GM18951 (cell line): ENCODE data around the gene AMPH.

ENCODE experiments used
- POLR2A ChIP-seq: IDR thresholded peaks from 4 replicates; pipeline ENCODE4 v1.6.1; 2011; ENCODE audit warnings: mild to moderate bottlenecking; ENCODE audit not compliant: insufficient read length, insufficient read depth; ENCODE audit errors: extremely low read depth
- in situ Hi-C: fragments of 300-500 bp; cut with MboI; formaldehyde crosslinking; loops from one replicate; pipeline ENCODE4 v1.12.0; 2022; ENCODE audit warnings: low sequenced_read_pairs, mixed read lengths, inconsistent platforms; ENCODE audit not compliant: unreplicated experiment

AMPH gene

GRCh38 chr7:38502289-38502688, 128.9 kb downstream of the AMPH start:
- in situ Hi-C loops: no loop called here
- no peak for TF ChIP-seq POLR2A

- no peak for TF ChIP-seq POLR2A
- in situ Hi-C loops: no loop called here
These were observed 139.2 kb downstream of the AMPH start for GRCh38 chr7:38492010-38492409.

DNA sequence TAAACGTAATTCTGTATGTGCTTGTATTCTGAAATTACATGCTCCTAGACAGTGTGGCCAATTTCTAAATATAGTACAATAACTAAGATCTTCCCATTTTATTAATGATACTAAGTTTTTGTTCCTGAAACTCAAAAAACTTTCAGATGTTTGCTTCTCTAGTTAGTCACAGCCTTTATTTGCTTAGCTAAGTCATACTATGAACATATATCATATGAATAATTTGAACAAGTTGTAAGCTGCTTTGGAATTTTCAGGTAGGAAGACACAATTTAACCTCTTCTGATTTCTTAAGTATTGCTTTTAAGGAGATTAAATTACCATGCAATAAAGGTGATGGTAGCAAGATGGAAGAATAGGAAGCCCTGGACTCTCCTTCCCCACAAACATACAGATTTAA, 148.7 kb downstream of the AMPH start:
- in situ Hi-C loops: no loop called here
- TF ChIP-seq POLR2A: no peak

DNA sequence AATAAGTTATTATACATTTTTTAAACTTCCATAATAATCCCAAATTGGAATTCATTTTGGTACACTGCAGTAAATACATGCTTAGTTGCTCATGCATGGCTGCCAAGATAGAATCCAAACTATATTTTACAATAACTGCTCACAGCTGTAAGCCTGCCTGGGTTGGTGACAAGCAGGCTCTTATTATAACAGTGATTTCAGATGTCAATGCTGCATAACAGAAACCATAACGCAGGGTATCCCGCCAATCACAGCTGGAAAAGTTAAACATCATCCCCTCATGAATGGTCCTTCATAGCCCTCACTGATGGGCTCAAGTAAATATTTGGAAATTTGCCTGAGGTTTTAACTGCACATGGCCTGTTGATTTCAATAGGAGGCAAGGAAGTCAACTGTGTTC, 149.8 kb downstream of the AMPH start:
- in situ Hi-C loops: no loop called here
- TF ChIP-seq POLR2A: no peak

GRCh38 chr7:38478404-38478803, 152.8 kb downstream of the AMPH start:
- TF ChIP-seq POLR2A: no peak
- in situ Hi-C loops: no loop called here

- no peak for TF ChIP-seq POLR2A
- in situ Hi-C loops: no loop called here
These were observed 153.8 kb downstream of the AMPH start for GRCh38 chr7:38477333-38477732.

GRCh38 chr7:38476764-38477163, 154.4 kb downstream of the AMPH start:
- TF ChIP-seq POLR2A: no peak

GRCh38 chr7:38465956-38466355, 165.2 kb downstream of the AMPH start:
- in situ Hi-C loops: no loop called here
- TF ChIP-seq POLR2A: no peak

More at GRCh38 chr7:38476764-38477163, 154.4 kb downstream of the AMPH start:
- in situ Hi-C loops: no loop called here

DNA sequence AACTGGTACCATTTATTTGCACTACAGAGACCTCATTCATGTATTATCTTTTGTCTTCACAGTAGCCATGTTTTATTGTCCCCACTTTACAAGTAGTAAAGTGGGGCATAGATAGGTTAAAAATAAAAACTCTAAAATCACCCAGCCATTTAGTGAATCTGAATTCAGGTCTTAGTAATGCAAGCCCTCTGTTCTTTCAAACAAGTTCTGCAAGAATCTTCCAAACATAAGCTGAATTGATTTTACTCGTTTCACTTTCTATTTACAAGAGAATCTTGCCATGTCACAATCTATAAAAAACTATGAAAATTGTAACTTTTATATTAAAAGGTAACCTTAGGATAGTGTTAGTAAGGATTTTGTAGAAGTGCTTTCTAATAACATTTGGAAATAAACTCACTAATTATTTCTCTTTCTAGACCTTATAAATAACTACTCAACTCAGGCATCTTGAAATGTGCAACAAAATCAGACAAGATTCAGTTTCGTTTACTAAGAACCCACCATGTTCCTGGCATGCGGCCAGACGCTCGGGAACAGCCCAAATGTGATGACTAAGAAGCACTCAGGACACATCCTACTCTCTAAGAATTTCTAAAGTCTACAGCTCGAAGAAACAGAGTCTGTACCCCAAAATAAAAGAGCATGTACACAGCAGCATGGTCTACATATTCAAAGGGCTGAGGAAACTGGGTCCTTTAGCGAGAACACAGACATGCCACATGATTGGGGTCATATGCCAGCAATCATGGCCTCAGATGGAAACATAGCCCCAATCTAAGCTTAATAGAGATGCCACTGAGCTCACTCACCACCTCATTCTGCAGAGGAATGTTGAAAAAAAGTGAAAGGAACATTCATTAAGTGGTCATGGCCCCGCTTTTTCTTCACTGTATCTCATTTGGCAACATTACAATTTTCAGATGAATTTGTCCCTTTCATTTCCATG, 167.6 kb downstream of the AMPH start:
- TF ChIP-seq POLR2A: no peak
- in situ Hi-C loops: no loop called here

GRCh38 chr7:38462819-38463218, 168.4 kb downstream of the AMPH start:
- TF ChIP-seq POLR2A: no peak

DNA sequence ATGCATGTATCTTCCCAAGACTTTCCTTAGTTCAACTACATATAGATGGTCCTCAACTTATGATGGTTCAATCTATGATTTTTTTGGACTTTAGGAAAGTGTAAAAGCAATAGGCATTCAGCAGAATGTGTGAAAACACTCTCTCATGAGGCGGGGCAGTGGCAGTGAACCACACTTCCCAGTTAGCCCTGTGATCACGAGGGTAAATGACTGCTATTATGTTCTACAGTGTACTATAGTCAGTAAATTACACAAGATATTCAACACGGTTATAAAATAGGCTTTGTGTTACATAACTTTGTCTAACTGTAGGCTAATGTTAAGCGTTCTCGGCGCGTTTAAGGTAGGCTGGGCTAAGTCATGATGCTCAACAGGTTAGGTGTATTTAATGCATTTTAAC, 169.3 kb downstream of the AMPH start:
- in situ Hi-C loops: no loop called here
- no peak for TF ChIP-seq POLR2A

More at GRCh38 chr7:38462819-38463218, 168.4 kb downstream of the AMPH start:
- in situ Hi-C loops: no loop called here

- no peak for TF ChIP-seq POLR2A
- in situ Hi-C loops: no loop called here
These were observed 177.3 kb downstream of the AMPH start for GRCh38 chr7:38453826-38454225.

DNA sequence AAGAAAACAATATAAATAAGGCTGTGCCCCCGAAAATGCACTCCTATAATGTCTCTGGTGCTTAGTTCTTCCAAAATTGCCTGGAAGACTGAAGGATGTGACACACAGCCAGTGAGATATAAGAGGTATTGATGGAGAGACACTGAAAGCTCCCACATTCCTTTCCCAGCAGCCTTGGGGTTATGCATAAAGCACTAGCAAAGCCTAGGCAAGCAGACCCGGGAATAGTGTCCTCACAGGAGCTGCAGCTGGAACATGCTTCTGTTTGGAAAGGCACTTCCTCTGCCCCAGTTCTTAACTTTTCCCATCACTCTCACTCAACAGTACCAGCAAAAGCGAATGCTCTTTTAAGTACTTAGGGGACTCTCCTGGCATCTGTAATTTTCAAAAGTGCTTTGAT, 178.0 kb downstream of the AMPH start:
- in situ Hi-C loops: no loop called here
- no peak for TF ChIP-seq POLR2A

- no peak for TF ChIP-seq POLR2A
These were observed 178.5 kb downstream of the AMPH start for GRCh38 chr7:38452681-38453108.

More at GRCh38 chr7:38452681-38453108, 178.5 kb downstream of the AMPH start:
- in situ Hi-C loops: no loop called here
